RKO (cell line): ENCODE results near the gene RET.

Experiments
- DNase-seq: peaks from one replicate; pipeline ENCODE4 v3.0.0-alpha.2; 2016; ENCODE audit warnings: low spot score

The RET gene

DNA sequence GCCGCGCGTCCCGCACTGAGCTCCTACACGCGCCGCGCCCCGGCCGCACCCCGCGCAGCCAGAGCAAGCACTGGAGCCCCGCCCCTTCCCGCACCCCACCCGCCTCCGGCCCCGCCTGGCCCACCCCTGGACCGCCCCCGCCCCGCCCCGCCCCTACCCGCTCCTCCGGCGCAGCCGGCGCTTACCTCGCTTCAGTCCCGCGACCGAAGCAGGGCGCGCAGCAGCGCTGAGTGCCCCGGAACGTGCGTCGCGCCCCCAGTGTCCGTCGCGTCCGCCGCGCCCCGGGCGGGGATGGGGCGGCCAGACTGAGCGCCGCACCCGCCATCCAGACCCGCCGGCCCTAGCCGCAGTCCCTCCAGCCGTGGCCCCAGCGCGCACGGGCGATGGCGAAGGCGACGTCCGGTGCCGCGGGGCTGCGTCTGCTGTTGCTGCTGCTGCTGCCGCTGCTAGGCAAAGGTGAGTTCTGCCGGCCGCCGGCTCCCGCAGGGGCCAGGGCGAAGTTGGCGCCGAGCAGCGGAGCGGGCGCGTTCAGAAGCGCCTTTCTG is at the start of gene RET:
Gene RET (plus strand): TSS at position 194 of the 545 bp plus-strand sequence. CDS start 190 bp downstream, at position 384.
- DNase-seq = no peak

- no peak for DNase-seq
Measured at GRCh38 chr10:43027331-43027955, 49.4 kb upstream of the RET start.

- DNase-seq = no peak
Measured at GRCh38 chr10:43028143-43028542, 48.7 kb upstream of the RET start.

GRCh38 chr10:43029043-43029442 is 47.8 kb upstream of the RET start:
- DNase-seq = no peak

- DNase-seq = no peak
Measured at GRCh38 chr10:43032613-43033012, 44.3 kb upstream of the RET start.

DNA sequence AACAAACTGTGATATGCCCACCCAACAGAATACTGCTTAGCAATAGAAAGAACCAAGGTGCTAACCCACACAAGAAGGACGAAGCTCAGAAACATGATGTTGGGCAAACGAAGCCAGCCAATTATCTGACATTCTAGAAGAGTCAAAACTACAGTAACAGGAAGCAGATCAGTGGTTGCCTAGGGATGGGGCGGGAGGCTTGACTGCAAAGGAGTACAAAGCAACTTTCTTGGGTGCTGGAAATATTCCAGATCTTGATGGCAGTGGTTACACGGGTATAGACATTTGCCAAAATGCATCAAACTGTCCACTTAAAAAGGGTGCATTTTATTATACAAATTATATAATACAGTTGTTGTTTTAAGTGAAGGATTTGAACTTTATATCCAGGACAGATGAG is 41.1 kb upstream of the RET start:
- no peak for DNase-seq

DNA sequence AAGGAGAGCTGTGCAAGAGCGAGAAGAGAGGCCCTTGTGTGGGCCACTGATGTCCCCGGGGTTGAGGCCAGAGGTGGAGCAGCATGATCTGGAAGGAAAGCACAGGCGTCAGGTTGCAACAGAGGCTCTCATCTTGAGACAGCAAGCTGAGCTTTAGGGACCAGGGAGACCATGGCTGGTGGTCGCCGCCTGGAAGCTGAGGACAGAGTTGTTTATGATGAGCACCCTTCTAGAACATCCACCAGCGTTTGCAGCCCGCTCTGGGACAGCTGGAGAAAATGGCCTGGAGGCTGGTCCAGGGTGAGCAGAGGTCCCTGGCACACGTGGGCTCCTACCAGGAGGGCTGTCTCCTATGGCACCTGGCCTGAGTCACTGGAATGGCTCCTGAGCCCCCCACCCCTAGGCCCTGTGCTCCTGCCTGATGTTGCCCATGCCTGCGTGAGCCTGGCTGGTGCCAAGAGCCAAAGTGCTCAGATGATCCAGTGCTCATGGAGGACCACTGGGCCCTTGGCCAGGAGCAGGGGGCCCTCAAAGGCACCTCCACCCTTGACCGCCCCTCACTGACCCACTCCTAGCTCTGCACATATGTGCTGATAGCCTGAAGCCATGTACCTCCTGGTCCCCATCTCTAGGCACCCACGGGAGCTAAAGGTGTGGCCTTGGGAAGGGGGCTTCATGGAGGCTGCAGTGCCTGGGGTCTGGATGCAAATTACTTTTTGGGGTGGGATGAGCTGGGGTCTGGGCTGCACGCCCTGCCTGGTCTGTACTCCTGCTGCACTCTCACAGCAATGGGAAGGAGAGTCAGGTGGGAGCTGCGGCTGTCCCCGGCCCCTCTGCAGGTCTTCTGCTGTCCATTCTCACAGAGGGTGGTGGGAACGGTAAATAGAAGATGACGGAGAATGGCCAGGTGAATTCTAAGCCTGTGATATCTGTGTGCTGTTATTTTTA is 40.1 kb upstream of the RET start:
- DNase-seq = no peak

GRCh38 chr10:43037440-43037839 is 39.4 kb upstream of the RET start:
- no peak for DNase-seq

- no peak for DNase-seq
Measured at GRCh38 chr10:43037942-43038782, 38.7 kb upstream of the RET start.

- no peak for DNase-seq
Measured at GRCh38 chr10:43038783-43039623, 37.9 kb upstream of the RET start.

- no peak for DNase-seq
Measured at GRCh38 chr10:43039624-43040481, 37.0 kb upstream of the RET start.

DNA sequence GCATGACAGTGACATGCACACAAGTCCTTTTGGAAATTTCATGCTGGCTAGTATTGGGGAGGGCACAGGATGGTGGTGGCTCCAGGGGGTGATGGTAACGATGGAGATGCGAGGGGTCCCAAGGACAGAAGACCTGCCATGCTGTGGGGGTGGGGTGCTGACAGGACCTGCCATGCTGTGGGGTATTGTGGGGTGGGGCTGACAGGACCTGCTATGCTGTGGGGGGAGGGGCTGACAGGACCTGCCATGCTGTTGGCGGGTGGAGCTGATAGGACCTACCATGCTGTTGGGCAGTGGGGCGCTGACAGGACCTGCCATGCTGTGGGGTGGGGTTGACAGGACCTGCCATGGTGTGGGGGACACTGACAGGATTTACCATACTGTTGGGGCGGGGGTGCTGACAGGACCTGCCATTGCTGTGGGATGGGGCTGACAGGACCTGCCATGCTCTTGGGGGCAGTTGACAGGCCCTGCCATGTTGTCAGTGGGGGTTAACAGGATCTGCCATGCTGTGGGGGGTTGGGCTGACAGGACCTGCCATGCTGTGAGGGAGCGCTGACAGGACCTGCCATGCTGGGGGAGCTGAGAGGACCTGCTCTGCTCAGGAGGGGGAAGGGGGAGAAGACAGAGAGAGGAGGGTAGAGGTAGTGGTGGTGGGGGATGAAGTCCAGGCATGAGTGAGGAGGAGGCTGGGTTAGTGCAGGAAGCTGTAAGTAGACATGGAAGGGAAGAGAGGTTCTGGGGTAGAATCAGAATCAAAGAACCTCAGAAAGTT is 36.2 kb upstream of the RET start:
- DNase-seq = no peak

DNA sequence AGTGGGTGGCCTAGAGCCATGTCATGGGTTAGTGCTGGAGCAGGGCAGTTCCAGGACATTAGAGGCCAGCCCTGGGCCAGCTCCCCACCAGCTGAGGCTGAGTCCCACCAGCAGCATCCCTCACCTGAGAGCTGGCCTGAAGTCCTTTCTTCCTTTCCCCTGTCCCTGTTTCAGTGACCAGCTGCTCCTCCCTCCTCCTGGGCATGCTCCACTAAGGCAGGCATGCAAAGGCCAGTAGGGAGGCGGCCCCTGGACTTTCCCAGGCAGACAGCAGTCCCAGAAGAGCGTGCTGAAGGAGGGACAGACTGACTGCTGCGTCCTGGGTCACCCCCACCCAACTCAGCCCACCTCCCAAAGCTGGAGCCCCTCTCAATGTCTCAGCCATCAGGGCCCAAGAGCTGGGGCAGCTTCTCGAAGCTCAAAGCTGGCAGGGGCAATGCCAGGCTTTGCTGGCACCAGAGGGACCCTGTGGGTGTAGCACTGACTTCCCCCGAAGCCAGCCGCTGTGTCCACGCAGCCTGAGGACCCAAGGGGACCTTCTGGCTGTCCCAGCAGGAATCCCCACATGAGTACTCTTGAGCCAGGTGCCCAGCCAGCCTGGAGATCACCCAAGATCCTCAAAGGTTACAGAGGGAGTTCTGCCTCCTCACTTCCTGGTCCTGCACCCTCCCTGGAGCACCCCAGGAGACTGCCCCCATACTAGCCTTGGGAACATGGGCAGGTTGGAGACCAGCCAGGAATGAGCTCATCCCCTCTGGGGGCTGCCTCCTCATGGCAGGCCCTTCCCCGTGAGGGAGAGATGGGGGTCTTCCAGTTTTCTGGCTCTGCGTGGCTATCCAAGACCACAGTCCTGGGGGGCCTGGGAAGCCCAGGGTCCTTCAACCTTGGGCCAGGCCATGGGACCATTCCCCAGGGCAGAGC is 35.2 kb upstream of the RET start:
- DNase-seq = no peak

GRCh38 chr10:43042503-43043341 is 34.1 kb upstream of the RET start:
- DNase-seq = no peak

- no peak for DNase-seq
Measured at GRCh38 chr10:43043342-43043772, 33.5 kb upstream of the RET start.

GRCh38 chr10:43043773-43044447 is 33.0 kb upstream of the RET start:
- DNase-seq = no peak

GRCh38 chr10:43044448-43044921 is 32.4 kb upstream of the RET start:
- no peak for DNase-seq
